ENCODE results near the gene CDC42EP3. TPM values are rescaled to one million over a fixed set of nuclear protein-coding genes. Genes with fewer than 3 reads are reported as not detected.

CDC42EP3 gene
- total RNA-seq, 1 experiment from 2014 or later: 29.4 TPM

DNA sequence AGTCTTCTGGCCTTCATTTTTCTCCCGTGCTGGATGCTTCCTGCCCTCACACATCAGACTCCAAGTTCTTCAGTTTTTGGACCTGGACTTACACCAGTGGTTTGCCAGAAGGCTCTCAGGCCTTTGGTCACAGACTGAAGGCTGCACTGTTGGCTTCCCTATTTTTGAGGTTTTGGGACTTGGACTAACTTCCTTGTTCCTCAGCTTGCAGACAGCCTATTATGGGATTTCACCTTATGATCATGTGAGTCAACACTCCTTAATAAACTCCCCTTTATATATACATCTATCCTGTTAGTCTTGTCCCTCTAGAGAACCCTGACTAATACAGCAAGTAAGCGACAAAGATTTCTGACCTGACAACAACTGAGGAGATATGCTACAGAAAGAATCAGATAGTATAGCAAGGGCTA lies 7.2 kb downstream of the CDC42EP3 start:
- H3K9me3 Mint-ChIP-seq (ENCODE audit: low read depth, unreplicated experiment): no peaks in the 10 kb centered on the region
- peak overlapping the region; percentile 62 for H3K27ac Mint-ChIP-seq (ENCODE audit: unreplicated experiment)
- H3K4me1 Mint-ChIP-seq (ENCODE audit: low read depth, unreplicated experiment): peaks cover 44% of the 10 kb centered on the region
- TF ChIP-seq, protein P1, sequence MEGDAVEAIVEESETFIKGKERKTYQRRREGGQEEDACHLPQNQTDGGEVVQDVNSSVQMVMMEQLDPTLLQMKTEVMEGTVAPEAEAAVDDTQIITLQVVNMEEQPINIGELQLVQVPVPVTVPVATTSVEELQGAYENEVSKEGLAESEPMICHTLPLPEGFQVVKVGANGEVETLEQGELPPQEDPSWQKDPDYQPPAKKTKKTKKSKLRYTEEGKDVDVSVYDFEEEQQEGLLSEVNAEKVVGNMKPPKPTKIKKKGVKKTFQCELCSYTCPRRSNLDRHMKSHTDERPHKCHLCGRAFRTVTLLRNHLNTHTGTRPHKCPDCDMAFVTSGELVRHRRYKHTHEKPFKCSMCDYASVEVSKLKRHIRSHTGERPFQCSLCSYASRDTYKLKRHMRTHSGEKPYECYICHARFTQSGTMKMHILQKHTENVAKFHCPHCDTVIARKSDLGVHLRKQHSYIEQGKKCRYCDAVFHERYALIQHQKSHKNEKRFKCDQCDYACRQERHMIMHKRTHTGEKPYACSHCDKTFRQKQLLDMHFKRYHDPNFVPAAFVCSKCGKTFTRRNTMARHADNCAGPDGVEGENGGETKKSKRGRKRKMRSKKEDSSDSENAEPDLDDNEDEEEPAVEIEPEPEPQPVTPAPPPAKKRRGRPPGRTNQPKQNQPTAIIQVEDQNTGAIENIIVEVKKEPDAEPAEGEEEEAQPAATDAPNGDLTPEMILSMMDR (IDR thresholded peaks at IDR 0.05; ENCODE audit: unreplicated experiment): no peak
- H3K36me3 Mint-ChIP-seq (ENCODE audit: insufficient read depth, unreplicated experiment): no peaks in the 10 kb centered on the region
- no peak overlapping the region for H3K4me3 Mint-ChIP-seq (ENCODE audit: low read depth, unreplicated experiment)
- no TSS peak for BruUV-seq (replicated peaks)
- no peaks in the 10 kb centered on the region for H3K27me3 Mint-ChIP-seq (ENCODE audit: unreplicated experiment)
- DNase-seq: no peak
- CTCF ChIA-PET: interaction anchor here (0.6 kb wide), 1 partner anchor 250 kb away, joined by 4 read pairs; no protein-coding TSS in a partner anchor
- intact Hi-C loops (cut with micrococcal nuclease; ENCODE audit: unreplicated experiment): no loop called here

DNA sequence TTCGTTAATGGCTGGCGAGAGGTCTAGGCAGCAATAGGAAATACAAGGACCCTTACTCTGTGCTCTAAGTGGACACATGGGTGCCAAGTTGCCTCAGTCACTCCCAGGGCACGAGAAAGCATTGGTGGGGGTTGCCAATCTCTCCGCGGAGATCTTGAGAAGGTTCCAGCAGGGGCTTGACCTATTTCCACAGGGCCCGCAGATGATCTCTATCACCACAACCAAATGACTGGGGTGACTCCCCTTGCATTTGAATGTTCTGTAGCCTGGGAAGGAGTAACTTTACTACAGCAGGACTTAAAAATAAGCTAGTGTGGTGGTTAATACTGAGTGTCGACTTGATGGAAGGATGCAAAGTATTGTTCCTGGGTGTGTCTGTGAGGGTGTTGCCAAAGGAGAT lies 8.1 kb downstream of the CDC42EP3 start:
- H3K27ac Mint-ChIP-seq (ENCODE audit: unreplicated experiment): no peak overlapping the region
- H3K9me3 Mint-ChIP-seq (ENCODE audit: low read depth, unreplicated experiment): no peaks in the 10 kb centered on the region
- H3K4me3 Mint-ChIP-seq (ENCODE audit: low read depth, unreplicated experiment): no peak overlapping the region
- H3K4me1 Mint-ChIP-seq (ENCODE audit: low read depth, unreplicated experiment): peaks cover 44% of the 10 kb centered on the region
- no peaks in the 10 kb centered on the region for H3K36me3 Mint-ChIP-seq (ENCODE audit: insufficient read depth, unreplicated experiment)
- no peaks in the 10 kb centered on the region for H3K27me3 Mint-ChIP-seq (ENCODE audit: unreplicated experiment)
- CTCF ChIA-PET: no interaction called here
- DNase-seq: no peak
- intact Hi-C loops (cut with micrococcal nuclease; ENCODE audit: unreplicated experiment): no loop called here
- BruUV-seq (replicated peaks): no TSS peak
- TF ChIP-seq, protein P1 (IDR thresholded peaks at IDR 0.05; ENCODE audit: unreplicated experiment): no peak

DNA sequence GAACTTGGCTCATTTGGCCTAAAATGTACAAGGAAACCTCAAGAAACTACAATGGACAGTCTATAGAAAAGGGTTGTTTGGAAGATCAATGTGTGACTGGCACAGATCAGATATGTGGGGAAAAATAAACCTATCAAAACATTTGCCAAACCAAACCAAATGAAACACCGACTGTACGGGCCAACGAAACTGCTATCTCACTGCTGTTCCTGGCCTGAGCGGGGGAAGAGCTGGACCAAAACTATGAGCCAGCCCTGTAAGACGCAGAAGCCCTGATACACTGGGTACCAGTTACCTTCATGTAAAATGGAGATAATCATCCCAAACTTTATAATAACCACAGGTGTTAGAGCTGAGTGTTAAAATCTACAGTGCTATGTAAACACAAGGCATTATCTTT lies 11.7 kb downstream of the CDC42EP3 start:
- no TSS peak for BruUV-seq (replicated peaks)
- Mint-ChIP-seq H3K9me3 (ENCODE audit: low read depth, unreplicated experiment) (no peaks in the 10 kb centered on the region), H3K27me3 (ENCODE audit: unreplicated experiment) (no peaks in the 10 kb centered on the region), H3K4me3 (ENCODE audit: low read depth, unreplicated experiment) (no peak overlapping the region), H3K4me1 (ENCODE audit: low read depth, unreplicated experiment) (peaks cover 43% of the 10 kb centered on the region), H3K27ac (ENCODE audit: unreplicated experiment) (no peak overlapping the region), H3K36me3 (ENCODE audit: insufficient read depth, unreplicated experiment) (no peaks in the 10 kb centered on the region)
- TF ChIP-seq, protein P1 (IDR thresholded peaks at IDR 0.05; ENCODE audit: unreplicated experiment): no peak
- intact Hi-C loops (cut with micrococcal nuclease; ENCODE audit: unreplicated experiment): no loop called here
- DNase-seq: no peak
- CTCF ChIA-PET: interaction anchor here (0.6 kb wide), 1 partner anchor 1194 kb away, joined by 6 read pairs; no protein-coding TSS in a partner anchor

DNA sequence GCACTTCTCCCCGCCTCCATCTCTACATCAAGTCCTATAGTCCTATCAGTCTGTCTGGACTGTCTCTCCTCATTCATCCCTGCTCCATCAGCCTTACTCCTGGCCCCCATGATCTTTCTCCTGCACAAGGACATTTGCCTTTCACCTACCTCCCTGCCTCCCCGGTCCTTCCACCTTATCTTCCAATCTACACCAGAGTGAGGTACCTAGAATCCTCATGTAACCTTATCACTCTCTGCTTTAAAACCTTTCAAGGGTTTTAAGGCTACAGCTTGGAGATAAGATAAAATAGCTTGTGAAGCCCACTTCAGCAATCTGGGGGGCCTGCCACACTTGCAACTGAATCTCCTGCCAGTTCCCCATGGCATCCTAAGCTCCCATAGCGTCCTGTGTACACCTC lies 12.8 kb downstream of the CDC42EP3 start:
- CTCF ChIA-PET: interaction anchor here (0.5 kb wide), 1 partner anchor 35 kb away, joined by 3 read pairs; no protein-coding TSS in a partner anchor

More for the DNA sequence above, 12.8 kb downstream of the CDC42EP3 start:
- TF ChIP-seq, protein P1 (IDR thresholded peaks at IDR 0.05; ENCODE audit: unreplicated experiment): no peak
- no TSS peak for BruUV-seq (replicated peaks)
- Mint-ChIP-seq H3K36me3 (ENCODE audit: insufficient read depth, unreplicated experiment) (no peaks in the 10 kb centered on the region), H3K4me1 (ENCODE audit: low read depth, unreplicated experiment) (peaks cover 39% of the 10 kb centered on the region), H3K27me3 (ENCODE audit: unreplicated experiment) (no peaks in the 10 kb centered on the region), H3K4me3 (ENCODE audit: low read depth, unreplicated experiment) (no peak overlapping the region), H3K9me3 (ENCODE audit: low read depth, unreplicated experiment) (no peaks in the 10 kb centered on the region), H3K27ac (ENCODE audit: unreplicated experiment) (no peak overlapping the region)
- no peak for DNase-seq
- intact Hi-C loops (cut with micrococcal nuclease; ENCODE audit: unreplicated experiment): no loop called here

All from Calu3 (cell line).